NCI-H128 (cell line): ENCODE data around the gene TFAP2D.

Experiments
- DNase-seq: peaks from one replicate; lab custom pipeline; 2025; ENCODE audit not compliant: unreplicated experiment; lab: John Stamatoyannopoulos, UW

The TFAP2D gene

DNA sequence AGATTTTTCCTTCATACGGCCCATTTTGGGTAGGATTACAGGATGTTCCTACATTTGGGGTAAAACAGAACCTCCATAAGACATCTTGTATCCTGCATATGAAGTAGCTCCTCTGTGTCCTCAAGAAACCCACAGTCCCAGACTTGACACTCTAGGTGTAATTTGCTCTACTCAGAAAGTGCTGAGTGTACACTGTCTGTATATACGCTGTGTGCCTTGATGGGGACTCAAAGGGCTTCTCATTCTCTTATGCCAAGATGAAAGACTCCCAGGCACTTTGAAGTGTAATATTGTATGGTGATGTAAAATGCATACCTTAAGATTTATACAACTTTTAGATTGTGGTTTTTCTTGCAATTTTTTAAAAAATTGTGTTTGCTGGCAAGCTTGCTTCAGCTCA lies 5.2 kb downstream of the TFAP2D start:
- DNase-seq: no peak

DNA sequence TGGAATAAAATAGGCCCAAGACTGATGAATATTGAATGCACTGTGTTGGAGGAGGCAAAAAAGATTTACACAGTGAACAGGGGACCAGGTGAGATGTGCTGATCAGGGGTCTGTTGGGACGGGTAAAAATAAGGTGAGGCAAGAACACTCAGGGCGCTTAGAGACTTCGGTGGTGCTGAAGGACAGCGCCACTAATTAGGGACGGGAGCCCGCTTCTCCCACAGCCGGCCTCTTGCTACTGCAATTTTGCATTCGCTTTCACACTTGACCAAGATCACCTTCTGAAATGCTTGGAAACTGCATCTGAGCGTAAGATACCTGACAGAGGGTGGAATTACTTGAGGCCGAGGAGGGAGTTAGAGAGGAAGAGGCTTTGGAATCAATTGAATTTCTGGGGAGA lies 7.3 kb downstream of the TFAP2D start:
- no peak for DNase-seq

DNA sequence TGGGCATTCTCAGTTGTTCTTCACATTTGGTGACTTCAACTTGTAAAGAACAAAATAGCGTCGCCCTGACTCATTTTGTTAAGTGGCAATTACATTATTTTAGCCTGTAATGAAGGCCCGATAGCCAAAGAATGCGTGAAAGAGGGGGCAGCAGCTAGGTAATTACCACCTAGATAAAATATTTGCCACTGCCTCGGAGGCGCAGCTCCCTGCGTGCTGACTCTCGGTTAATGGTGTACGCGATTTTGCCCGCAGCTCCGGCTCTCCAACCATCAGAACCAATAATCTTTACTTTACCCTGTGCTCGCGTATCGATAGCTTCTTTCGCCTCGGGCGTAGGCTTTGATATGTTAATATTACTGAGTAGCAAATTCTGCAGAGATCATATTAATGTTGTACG lies 8.7 kb downstream of the TFAP2D start:
- DNase-seq: no peak

DNA sequence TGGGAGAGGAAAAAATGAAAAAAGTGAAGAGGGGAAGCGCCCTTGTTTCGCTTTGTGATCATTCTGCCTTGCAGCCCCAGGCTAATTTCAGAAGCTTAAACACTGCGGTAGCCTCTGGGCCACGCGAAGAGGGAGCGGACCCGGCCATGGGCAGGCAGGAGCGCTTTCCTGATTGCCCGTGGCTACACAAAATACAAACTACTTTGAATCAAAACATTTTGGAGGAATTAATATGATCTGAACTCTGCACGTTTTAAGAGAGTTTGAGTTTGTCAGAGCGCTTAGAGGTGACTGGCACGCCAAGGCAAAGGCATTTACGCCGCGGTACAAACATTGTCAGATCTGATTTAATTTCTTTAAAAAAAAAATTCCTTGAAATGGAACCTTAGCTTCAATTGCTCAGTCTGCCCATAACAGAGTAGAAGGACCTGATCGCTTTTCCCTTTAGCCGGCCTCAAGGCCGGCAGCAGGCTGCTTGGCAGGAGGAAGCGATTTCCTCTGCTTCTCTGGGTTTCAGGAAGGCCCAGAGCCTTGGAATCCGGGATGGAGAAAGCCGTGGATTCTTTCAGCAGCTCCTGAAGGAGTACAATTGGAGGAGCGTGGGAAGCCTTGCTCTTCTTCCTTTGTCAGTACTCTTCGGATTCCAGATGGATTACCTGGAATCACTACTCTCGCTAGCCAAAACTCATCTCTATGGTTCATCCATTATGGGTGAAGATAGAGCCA lies 9.7 kb downstream of the TFAP2D start:
- no peak for DNase-seq

DNA sequence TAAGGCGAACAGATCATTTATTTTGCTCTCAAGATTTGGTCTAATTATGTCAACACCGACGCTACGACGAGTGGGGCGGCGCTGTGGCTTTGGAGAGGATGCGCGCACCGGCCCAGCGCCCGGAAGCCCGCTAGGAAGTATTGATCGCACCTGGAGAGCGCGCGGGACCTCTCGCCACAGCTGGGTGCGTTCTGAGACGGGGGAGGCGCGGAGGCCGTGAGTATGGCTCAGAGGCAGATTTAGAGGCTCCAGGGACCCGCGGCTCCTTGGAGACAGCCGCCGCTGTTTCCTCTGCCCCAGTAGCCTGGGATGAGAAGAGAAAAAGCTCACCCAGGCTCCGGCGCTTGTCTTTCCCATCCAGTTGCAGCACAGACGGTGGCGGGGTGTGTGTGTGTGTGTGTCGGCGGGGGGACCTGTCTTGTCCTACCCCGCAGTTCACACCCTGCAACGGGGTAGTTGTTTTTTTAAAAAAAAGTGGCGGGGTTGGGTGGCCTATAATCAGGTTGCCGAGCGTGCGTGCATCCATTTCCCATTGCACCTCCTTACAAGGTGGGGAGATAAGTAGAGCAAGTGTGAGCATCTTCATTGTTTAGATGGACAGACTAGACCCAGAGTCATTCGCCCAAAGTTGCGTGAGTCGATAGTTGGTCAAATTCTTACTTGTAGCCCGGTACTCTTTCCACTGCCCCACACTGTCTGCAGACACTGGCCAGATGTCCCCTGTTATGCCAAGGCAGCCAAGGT lies 11.2 kb downstream of the TFAP2D start:
- DNase-seq: peak; percentile 5

DNA sequence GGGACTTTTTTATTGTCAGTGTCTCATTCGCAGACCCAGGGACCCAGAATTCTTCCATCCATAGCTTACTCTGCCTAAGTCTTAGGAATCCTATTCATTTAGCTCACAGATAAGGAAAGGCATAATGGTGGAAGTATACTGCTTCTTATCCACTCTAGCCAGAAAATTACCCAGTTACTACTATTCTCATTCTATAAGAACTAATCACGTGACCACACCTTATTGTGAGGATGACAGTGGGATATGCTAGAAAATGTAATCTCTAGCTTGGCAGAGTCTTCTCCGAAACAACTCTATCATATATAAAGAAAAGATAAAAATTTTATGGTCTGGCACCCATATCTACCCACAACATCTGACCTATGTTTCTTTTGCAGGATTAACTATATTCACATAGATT lies 21.2 kb downstream of the TFAP2D start:
- no peak for DNase-seq

DNA sequence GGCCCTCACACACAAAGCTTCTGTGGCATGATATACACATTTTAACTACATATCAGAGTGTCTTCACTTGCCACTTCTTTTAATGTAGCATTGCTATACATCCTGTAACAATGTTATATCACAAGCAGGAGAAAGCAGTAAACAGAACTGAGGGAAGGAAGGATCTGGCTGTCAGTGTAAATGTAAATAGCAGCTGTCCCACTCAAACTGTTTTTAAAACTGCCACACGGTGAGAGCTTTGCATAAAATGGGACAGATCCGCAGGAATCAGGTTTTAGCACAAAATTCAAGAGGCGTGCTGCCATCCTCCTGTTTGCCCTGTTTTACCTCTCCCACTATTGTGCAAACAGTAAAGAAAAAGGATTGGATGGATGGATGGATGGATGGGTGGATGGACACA lies 28.8 kb downstream of the TFAP2D start:
- DNase-seq: no peak

DNA sequence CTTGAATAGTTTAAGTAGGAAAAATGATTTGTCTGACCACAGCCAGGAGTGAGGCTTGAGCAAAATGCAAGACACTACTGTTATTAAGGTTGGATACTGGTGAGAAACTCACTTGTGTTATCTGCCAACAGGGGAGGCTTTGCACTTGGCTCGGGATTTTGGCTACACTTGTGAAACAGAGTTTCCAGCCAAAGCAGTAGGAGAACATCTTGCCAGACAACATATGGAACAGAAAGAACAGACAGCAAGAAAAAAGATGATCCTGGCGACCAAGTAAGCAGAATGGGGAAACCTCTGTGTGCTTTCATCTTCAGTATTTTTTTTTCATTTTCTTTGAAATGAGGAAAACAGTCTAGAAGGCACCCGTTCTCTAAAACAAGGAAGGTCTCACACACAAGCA lies 31.6 kb downstream of the TFAP2D start:
- no peak for DNase-seq

DNA sequence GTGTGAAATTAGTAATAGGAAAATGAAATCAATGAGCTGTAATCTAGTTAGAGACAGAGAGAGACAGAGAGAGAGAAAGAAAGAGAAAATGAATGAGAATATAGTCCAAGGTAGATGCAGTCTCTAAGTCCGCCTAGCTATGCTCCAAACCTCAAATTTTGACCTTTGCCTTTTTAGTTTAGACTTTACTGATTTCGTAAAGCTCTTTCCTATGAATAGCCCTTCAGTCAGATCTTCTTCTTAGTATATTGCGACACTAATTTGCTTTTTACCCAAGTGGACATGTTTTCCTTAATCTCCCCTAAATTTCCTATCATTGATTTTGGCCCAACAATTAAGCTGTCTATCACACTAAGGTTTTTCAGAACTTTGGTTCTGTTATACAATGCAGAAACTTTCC lies 49.5 kb downstream of the TFAP2D start:
- DNase-seq: no peak

DNA sequence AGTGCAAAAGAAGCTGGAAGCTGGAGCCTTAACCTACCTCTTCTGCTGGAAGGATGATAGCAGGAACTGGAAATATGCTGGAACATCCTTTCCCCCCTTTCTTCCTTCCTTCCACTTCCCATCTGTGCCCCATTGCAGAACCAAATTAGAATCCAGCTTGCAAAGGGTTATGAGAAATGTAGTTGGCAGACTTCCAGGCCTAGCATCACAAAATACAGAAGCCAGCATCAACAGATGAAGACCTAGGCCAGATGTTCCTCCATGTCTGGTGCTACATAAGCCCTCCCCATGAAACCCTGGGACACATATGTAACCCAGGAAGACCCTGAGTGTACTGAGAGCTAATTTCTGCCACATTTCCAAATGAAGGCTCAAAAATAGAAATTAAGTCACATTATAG lies 65.4 kb downstream of the TFAP2D start:
- no peak for DNase-seq

DNA sequence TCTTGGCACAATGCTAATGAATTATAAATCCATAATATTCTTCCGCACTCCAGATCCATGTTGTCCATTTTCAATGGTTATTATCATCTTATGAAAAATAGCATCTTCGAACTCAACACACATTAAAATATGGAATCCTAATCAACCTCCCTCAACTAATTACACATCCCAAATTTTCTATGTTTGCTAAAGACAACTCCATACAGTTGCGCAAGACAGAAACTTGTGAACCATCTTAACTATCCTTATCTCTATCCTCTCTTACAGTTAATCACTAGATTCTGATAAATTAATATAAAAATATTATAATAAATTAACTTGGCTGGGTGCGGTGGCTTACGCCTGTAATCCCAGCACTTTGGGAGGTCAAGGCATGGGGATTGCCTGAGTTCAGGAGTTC lies 67.1 kb downstream of the TFAP2D start:
- no peak for DNase-seq

DNA sequence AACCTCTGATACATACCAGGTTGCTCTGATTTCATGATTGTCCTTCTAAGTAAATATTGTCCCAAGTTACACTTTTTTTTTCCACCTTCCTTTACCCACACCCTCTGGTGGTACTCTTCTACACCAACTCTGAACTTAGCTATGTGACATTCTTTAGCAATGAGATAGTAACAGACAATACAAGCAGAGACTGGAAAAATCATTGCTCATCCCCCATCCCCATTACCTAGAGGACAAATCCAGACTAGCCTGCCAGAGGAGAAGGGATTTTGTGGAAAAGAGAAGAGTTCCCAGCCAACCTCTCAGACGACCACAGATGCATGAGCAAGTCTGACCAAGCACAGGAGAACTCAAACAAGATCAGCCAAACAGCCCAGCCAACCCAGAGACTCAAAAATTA lies 72.6 kb downstream of the TFAP2D start:
- DNase-seq: no peak

DNA sequence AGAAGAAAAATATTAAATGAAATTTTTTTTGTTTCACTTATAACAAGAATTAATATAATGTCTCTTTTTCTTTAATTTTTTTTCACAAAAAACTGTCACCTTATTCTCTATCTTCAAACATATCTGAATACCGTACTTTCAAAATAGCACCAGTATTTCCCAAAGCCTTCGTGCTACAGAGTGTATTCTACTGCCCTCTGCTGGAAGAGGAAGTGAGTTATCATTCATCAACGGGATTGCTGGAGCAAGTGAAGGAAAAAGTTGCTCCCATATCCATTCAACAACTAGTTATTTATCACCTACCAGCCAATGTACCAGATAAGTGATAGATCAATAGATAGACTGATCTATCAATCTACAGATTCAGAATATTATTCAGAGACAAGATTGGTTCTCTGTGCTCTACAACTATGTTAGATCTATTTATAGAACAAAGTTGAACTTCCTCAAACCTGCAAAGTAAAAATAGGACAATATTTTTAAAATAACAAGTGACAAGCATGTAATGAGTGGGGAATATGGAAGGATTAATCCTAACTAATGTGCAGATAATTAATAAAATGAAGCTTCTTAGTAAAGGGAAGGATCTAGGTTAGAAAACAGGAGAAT lies 78.7 kb downstream of the TFAP2D start:
- peak; percentile 7 for DNase-seq

DNA sequence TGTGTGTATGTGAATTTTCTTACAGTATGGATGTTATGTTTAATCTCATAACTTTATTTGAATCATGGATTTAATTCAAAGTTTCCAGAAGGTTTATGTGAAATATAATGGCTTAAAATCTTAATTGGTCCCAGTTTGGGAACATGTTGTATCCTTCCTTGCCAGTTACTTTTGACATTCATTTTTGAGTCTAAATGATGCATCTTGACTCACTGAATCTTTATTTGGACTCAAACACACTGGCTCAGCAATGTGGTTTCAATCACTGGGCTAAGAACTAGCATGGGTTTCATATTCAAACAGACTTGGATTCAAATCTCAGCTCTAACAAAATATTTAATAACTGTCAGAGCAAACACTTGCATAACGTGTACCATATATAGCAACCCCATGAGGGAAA lies 79.4 kb downstream of the TFAP2D start:
- DNase-seq: no peak

DNA sequence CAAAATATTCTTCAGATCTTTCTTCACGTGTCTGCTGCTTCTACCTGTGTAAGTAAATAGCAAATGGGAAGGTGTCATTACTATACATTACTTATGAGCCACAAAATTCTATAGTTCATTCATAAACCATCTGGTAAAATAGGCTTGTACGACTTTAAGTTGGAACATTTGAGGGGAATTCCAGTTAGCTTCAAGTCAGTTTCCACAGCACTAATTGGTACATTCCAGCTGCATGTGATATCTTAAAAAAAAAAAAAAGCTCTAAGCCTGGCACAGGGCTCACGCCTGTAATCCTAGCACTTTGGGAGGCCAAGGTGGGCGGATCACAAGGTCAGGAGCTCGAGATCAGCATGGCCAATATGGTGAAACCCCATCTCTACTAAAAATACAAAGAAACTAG lies 82.2 kb downstream of the TFAP2D start:
- DNase-seq: no peak

DNA sequence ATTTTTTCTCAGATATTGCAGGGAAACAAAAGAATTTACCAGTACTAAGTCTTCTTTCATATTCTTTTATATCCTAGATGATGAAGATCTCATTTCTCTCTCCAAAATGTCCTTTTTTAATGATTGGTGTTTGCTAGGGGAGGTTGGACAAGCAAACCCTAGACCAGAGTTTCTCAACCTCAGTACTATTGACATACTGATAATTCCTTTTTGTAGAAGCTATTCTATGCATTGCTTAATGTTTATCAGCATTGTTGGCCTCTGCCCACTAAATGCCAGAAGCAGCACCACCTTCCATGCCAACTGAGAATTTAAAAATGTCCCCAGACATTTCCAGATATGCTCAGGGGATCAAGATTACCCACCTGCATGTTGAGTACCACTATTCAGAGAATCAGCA lies 91.0 kb downstream of the TFAP2D start:
- DNase-seq: no peak

DNA sequence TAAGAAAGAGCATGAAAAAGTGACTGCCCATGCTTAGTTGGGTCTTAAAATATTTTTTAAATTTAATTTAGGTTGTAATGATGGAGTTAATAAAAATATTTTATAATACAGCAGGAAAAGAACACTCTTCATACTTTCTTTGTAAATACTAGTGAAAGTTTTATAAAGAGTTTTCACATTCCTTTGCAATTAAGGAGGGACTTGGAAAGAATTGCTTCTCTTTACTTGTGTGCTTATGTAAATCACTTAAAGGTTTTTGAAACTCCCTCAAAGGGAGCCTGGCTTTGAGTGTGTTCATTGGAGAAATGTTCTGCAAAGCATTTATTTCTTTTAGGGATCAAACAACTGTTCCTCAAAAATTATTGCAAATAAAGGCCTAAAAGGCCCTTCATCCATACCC lies 93.7 kb downstream of the TFAP2D start:
- DNase-seq: no peak

DNA sequence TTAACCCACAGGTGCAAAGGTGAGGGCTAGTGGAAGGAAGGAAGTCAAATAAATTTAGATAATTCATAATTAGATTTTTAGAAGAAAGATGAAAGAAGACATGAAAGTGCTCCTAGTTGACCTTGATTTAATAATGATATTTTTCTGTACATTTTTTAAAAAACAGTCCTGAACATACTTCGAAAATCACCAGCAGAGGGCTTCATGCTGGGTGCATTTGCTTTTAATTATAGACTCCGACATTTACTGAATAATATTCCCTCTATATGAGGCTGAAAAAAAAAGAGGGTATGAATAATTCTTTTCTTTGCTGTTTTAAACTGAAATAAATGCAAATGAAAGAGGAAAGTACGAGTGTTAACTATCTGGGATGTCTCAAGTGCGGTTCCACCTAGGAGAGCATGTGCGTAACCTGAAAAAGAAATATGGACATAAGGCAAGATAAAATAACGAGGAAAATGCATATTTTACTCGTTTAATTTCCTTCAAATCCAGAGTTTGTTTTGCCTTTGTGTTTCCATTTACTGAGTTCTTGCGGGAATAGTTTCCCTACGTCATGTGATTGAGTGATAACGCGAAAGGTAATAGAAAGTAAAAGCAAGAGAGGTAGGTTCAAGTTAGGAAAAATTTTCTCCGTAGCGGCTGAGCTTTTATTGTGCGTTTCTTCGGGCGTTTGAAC lies 102.2 kb downstream of the TFAP2D start:
- no peak for DNase-seq

DNA sequence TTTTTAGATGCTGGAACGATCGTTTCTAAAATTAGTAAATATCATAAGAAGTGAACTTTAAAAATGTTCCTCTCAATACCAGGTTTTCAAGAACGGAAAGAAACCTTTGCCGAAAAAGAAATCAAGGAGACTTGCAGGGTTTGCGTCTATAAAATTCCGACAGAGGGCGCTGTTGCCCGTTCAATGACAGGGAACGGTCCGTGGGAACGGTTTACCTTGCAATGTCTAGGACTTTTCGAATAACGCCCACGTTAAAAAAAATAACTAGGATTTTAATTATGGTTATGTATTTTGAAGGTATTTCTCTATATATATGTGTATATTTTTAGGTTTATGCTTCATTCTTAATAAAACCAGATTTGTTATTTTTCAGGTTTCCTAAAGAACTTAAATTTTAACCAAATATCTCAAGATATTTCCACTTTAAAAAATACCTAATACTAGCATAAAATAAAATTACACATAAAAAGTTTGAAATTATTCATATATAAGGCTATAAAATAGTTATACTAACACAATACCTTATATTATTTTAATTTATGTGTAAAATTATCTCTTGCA lies 102.9 kb downstream of the TFAP2D start:
- DNase-seq: peak; percentile 57

DNA sequence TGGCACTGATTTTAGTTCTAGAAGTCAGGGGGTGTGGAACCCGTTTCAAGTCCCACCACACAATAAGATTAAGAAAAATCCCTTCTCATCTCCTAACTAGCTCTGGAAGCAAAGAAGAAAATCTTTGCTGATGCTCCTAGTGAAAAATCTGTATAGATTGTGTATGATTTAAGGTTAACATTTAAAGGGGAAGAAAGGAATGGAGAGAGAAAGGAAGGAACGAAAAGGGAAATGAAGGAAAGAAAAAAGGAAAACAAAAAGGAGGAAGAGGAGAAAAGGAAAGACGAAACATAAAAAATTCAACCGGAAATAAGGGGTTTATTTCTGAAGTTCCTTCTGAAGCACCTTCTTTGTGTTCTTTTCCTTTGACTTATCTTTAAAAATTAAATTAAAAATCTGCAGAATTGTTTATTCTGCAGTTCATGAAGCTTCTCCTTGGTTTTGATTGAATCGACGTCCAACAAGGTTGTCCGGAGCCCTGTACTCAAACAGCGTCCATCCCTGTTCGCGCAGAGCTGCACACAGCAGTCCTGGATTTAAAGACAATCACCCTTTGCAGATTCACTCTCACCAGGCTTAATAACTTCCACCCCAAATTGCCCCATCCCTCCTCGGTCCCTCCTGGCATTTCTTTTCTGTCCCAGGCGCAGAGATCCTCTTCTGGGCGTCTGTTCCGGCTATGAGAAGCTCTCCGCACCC lies 103.8 kb downstream of the TFAP2D start:
- no peak for DNase-seq

DNA sequence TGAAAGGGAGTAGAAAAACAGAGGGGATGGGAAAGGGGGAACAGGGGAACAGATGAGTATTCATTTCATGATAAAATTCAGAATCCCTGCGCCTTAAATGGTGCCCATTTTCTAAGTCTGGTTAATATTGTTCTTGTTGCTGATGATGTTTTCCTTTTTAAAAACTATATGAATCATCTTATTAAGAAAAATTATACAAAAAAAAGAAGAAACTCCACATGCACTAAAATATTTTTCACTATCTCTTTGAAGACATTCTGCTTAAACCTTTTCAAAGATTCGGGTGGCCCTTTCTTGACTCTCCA lies 104.3 kb downstream of the TFAP2D start:
- DNase-seq: no peak
